Ureter (tissue), 1 donor: ENCODE measurements around the gene TPPP2. TPM values are rescaled to one million over a fixed set of nuclear protein-coding genes. Genes with fewer than 3 reads are reported as not detected.
"Not testable (repeated sequence)": the region's sequence is repeated elsewhere in the genome, so short reads cannot be mapped to it uniquely, and the experiment has no call there.

Source experiments
- DNase-seq: peaks from one replicate; pipeline ENCODE4 v3.0.0-alpha.2; 2020; ENCODE audit warnings: low spot score
- total RNA-seq: library from RNA; stranded (reverse); gene quantifications from one replicate; pipeline ENCODE4 v1.2.4, GENCODE V29; 2023
- donor health status: DM: yes; HTN: yes; CAD: no.

Gene TPPP2
- 0.62 TPM for total RNA-seq

DNA sequence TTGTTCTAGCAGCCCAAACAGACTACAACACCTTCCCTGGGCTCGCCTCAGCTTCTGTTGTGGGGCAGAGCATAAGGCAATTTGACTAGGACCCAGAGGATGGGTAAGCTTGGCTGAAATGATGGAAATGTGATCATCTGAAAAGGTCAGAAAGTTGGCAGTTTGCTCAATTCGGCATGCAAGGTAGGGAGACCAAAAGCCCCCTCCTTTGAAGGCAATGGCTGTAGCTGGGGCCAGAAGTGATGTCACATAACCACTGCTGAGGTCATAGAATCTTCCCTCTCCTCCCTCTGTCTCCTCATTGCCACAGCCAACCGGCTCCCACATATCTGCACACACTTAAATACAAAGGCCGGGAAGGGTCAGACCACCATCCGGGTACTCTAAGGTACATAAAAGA lies at the start of gene TPPP2:
TPPP2 (plus strand) TSS at position 301 of the 400 bp plus-strand sequence. CDS start 365 bp downstream, outside the sequence.
- no peak for DNase-seq

DNA sequence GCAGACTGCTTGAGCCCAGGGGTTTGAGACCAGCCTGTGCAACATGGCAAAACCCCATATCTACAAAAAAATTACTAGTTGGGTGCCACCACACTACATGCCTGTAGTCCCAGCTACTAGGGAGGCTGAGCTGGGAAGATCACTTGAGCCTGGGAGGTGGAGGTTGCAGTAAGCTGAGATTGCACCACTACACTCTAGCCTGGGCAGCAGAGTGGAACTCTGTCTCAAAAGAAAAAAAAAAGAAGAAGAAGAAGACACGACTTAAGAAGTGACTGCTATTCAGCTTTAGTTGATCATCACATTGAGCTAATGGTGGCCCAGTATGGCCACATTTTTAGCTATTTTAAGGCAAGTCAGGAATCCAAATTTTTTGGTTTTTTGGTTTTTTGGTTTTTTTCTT lies 49.1 kb upstream of the TPPP2 start:
- DNase-seq: no peak

DNA sequence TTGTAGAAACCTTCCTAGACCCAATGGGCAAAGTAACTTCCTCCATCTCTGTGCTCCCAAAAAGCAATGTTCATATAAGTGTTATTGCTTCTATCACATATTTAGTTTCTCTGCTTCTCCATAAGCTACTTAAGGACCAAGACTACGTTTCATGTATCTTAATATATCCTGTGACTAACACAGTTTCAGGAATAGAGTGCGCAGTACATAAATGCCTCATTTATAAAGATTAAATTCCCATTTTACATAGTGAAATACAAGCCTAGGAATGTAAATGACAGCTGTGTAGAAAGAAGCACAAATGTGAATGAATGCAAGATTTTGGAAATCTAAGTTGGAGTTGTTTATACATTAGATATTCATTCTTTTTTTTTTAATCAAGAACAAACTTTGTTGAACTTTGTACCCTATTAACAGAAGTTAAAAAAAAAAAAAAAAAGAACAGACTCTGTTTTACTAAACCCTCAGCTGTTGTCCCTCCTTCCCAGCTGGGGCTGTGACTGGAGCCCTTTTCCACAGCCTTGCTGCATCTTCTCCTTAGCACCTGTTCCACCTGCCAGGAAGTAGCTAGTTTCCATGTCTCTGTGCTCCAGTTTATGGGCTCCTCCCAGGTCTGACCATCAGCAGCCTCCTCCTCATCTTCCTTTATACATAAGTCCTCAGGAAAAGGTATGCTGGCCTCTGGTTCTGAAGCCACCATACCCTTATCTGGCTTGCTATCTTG lies 47.2 kb upstream of the TPPP2 start:
- DNase-seq: no peak

- not testable (repeated sequence) for DNase-seq
These were observed 44.4 kb upstream of the TPPP2 start for GRCh38 chr14:20985650-20986049.

DNA sequence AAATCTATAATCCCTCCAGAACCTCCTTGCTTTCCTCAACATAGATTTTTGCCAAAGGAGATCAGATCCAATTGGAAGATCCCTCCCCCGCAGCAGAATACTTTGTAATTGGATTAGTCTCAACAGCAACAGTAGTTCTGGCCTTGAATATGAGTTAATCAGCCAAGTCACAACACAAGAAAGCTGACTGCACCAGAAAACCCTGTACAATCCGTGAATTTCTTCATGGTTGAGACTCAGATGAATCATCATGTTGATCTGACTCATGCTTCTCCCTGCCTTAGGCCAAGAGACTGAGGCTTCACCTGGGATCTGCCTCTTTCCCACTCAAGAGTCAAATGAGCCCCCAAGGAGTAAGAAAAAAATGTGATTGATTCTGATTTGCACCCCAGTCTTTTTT lies 43.2 kb upstream of the TPPP2 start:
- DNase-seq: no peak

- DNase-seq: no peak
These were observed 41.1 kb upstream of the TPPP2 start for GRCh38 chr14:20988717-20989470.

- DNase-seq: no peak
These were observed 40.6 kb upstream of the TPPP2 start for GRCh38 chr14:20989471-20989786.

GRCh38 chr14:20989787-20990600 lies 40.0 kb upstream of the TPPP2 start, which contains the start of gene METTL17:
Gene METTL17 (plus strand): TSS chr14:20989980. CDS start chr14:20990003, 23 bp downstream.
- DNase-seq: peak; percentile 95

GRCh38 chr14:20996521-20996920 lies 33.5 kb upstream of the TPPP2 start:
- no peak for DNase-seq

DNA sequence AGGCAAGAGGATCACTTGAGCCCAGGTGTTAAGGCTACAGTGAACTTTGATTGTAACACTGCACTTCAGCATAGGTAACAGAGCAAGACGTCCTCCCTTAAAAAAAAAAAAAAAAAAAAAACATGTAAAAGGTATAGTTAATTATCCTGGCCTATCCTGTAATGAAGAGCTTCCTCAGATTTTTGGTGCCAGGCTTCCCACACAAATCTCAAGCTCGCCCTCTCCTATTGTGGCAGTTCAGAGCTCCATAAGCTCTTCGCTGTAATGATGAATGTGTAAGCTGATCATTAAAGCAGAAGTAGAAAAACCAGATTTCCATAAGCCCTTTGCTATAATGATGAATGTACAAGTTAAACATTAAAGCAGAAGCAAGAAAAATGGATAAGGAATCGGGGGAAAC lies 32.9 kb upstream of the TPPP2 start:
- no peak for DNase-seq

DNA sequence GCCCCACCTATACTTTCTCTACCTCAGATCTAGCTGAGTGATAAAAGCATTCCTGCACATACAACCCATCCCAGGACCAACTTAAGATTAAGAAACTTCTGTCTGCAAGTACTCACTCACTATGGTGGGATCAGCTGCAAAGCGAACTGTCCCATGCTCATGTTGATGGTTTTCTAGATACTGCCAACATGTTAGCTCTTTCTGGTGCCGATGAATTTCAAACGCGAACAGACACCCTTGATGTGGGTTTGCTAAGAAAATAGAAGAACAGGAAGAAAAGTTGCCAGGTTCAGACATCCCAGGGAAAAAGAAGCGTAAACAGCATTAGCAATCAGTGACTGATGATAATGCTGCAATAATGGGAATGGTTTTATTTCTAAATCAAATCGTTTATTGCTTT lies 32.5 kb upstream of the TPPP2 start:
- no peak for DNase-seq

DNA sequence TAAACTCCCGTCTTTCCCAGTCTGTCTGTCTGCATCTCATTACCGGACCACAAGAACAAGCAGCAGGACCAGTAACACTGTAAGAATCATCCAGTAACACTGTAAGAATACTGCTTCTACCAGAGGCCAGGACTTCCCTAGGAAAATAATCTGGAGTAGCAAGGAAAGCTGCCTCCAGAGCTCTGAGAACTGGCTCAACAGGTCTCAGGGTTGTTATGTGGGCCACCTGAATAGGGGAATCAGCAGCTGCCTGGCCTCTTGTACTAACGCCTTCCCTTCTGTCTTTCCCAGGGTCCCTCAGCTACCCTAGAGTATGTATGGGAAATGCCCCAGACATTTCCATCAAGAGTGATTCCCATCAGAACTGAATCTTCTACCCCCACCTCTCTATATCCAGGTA lies 31.9 kb upstream of the TPPP2 start:
- DNase-seq: no peak

- DNase-seq: peak; percentile 72
These were observed 31.2 kb upstream of the TPPP2 start, which contains the start of gene SLC39A2 for GRCh38 chr14:20998674-20999366. Gene SLC39A2 (plus strand): TSS chr14:20999293. CDS start chr14:20999447, 154 bp downstream.

DNA sequence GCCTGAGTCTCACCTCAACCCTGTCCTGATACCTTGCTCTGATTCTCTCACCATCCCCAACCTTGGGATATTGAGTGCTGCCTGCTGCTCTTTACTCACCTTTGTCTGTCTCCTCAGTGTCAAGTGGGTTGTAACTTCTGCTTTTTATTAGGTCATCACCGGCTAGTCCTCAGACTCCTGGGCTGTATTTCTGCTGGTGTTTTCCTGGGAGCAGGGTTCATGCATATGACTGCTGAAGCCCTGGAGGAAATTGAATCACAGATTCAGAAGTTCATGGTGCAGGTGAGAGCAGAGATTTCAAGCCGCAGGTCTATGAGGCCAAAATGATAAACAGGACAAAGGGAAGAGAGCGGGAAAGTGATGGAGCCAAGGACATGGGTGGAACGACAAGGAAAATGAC lies 30.4 kb upstream of the TPPP2 start:
- DNase-seq: no peak

GRCh38 chr14:21001218-21001617 lies 28.8 kb upstream of the TPPP2 start:
- no peak for DNase-seq

DNA sequence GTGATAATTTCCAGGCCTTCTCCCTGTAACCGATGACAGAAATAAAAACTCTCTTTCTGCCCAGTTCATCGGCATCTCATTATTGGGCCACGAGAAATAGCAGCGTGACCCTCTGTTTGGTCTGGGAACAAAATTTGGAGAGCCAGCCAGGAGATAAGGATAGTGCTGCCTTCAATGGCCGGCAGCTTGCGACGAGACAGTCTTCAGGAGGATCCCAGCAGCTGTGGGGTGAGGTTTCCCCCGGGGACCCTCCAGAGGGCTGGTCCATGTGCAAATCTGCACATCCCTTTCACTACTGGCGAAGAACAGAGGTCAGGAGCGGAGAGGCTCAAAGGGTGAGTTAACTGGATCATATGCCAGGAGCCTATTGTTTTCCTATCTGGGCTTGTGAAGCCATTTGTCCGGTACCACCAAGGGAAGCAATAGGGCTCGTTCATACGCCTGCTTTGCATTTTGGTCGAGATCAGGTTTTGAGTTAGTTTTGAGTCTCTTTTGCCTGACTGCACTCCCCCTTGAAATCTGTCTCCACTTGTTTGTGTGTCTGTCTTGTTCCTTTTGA lies 26.1 kb upstream of the TPPP2 start:
- DNase-seq: no peak

DNA sequence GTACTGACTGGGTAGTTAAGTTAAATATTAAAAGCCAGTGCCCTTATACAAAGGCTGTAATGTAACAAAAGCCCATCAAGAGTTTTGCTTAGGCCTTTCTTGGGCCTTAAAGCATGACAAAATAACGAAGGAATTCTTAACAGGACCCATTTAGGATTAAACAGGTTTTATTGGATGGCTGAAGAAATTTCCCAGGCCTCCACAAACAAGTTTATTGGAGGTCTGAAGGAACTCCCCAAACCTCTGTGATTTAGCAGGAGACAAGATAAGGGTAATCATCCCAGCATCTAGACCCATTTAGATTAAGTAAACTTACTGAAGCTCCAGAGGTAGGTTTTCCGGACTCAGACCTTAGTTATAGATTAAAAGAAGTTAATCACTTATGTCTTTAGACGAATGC lies 20.3 kb upstream of the TPPP2 start:
- not testable (repeated sequence) for DNase-seq

DNA sequence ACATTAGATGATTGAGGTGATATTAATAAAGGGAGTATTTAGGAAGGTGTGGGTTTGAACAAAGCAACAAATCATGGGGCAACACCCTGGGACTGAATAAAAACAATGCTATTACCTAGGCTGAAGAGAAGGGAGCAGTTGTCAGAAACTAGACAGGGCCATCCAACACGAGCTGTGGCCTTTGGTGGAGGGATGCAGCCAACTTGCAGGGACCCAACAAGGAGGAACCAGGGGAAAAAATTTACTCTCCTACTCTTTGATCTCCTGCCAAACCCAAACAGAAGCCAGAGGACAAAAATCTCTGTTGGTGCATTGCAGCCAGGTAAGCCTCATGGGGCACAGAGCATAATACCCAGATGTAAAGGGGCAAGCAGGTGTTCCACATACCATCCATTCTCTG lies 18.9 kb upstream of the TPPP2 start:
- no peak for DNase-seq

DNA sequence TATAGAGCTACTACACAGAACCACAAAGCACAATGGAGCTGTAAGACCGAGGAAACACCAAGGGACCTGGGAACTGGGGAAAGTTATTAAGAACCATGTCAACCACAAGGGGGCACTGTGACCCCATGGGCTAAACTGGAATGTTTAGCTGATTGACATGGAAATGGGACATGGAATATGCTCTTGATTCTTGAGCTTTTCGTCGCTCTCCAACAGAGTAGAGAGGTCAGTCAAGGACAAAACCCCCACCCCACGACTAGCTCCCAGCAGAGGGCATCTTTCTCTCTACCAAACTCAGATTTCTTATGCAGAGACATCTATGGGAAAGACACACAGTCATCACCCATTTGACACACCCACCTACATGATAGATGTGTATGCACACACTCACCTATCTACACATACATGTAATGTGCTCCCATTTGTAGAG lies 15.2 kb upstream of the TPPP2 start:
- peak; percentile 85 for DNase-seq

DNA sequence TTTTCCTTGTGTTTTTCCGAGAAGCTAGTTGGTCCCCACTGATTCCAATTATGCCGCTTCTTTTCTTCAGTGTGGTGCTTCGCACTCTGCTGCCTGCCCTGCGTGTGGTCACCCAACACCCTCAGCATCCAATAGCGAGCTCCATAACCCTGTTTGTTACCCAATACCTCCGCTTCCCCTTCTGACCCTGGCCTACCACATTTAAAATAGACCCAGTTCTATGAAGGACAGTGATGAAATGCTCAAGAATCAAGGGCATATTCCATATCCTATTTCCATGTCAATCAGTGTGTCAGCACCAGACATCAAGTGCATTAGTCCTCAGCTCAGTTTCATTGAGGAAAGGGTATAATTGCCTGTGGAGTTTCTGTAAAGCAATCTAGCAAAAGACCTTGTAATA lies 14.7 kb upstream of the TPPP2 start:
- DNase-seq: no peak

DNA sequence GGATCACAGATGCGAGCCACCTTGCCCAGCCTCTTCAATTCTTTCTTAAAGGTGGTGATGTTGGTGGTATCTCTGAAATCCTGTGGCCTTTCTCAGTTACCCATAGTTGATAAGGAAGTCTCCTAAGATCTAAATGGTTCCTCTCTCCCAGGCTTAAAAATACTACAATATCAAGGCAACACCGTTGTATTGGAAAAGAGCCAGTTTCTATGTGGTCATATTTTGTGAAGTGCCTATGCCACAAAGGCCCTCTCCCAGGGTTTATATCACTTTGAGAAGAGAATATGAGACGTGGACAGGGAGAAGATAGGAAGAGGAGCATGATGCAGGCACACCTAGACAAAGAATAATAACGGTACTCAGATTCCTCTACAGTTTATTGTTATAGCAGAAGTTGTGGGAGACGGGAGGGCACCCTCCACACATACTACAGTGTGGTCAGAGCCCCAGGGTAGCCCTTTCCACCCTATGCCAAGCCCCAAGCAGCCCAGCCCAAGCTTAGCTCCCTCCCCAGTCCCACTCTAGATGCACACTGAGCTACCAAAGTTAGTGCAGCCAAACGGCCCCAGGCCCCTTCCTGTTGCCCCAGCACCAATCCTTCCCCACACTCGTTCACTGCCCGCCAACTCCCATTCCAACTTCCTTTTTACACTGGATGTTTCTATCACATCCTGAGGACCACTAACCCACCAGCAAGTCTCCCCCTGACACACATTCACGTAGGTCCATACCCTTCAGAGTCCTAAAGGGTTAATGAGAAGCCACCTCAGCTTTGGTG lies 13.4 kb upstream of the TPPP2 start:
- DNase-seq: no peak
